KMS-11 (cell line): Measurements from ENCODE around the gene SH3GLB2.

Source experiments
- H2AFZ ChIP-seq: fragments of 200-600 bp; sonication (generic); 2 replicates; pipeline ENCODE4 v1.6.1; 2016; ENCODE audit warnings: antibody characterized with exemption, mixed run types, low read depth
- H3K27ac ChIP-seq: fragments of 200-600 bp; sonication (generic); 2 replicates; pipeline ENCODE4 v1.6.1; 2016; ENCODE audit warnings: mild to moderate bottlenecking, mixed run types
- H3K27me3 ChIP-seq: fragments of 200-600 bp; sonication (generic); 2 replicates; pipeline ENCODE4 v1.6.1; 2017; ENCODE audit warnings: mild to moderate bottlenecking, low read depth, mixed run types, moderate library complexity; ENCODE audit not compliant: insufficient read depth
- H3K36me3 ChIP-seq: fragments of 200-600 bp; sonication (generic); 2 replicates; pipeline ENCODE4 v1.6.1; 2017; ENCODE audit warnings: mild to moderate bottlenecking, mixed run types; ENCODE audit not compliant: insufficient read depth
- H3K4me1 ChIP-seq: fragments of 200-600 bp; sonication (generic); 2 replicates; pipeline ENCODE4 v1.6.1; 2016; ENCODE audit warnings: mild to moderate bottlenecking, low read depth, mixed run types; ENCODE audit not compliant: poor library complexity, severe bottlenecking
- H3K4me2 ChIP-seq: fragments of 200-600 bp; sonication (generic); 2 replicates; pipeline ENCODE4 v1.7.0; 2016; ENCODE audit warnings: mild to moderate bottlenecking, mixed run types
- H3K4me3 ChIP-seq: fragments of 200-600 bp; sonication (generic); IDR thresholded peaks from 2 replicates; pipeline ENCODE4 v1.6.1; 2017; ENCODE audit warnings: low read depth, low read length, mixed read lengths; ENCODE audit not compliant: insufficient read depth
- H3K79me2 ChIP-seq: fragments of 200-600 bp; sonication (generic); 2 replicates; pipeline ENCODE4 v1.6.1; 2016; ENCODE audit warnings: low read depth, mixed run types; ENCODE audit not compliant: insufficient read depth
- H3K9ac ChIP-seq: fragments of 200-600 bp; sonication (generic); 2 replicates; pipeline ENCODE4 v1.6.1; 2016; ENCODE audit warnings: mild to moderate bottlenecking, mixed run types
- H4K20me1 ChIP-seq: fragments of 200-600 bp; sonication (generic); 2 replicates; pipeline ENCODE4 v1.6.1; 2016; ENCODE audit warnings: mild to moderate bottlenecking, mixed run types; ENCODE audit not compliant: insufficient read depth
- CTCF ChIP-seq: fragments of 200-600 bp; sonication (generic); conservative IDR thresholded peaks from 2 replicates; pipeline ENCODE4 v1.6.1; 2017; ENCODE audit warnings: low read depth, mild to moderate bottlenecking, antibody characterized with exemption, low read length, moderate library complexity, mixed read lengths

SH3GLB2 gene

GRCh38 chr9:129027224-129027684 is 877 bp downstream of the SH3GLB2 start:
- Histone ChIP-seq H3K4me1 (peaks cover 51% of the 10 kb centered on the region), H2AFZ (peak overlapping the region; percentile 22; the same call in 1 of the 2 replicates), H3K27me3 (no peaks in the 10 kb centered on the region), H3K4me3 (no peak overlapping the region), H3K27ac (peak overlapping the region; percentile 46), H3K4me2 (peak overlapping the region; percentile 98), H3K36me3 (no peaks in the 10 kb centered on the region), H3K79me2 (peaks cover 51% of the 10 kb centered on the region), H4K20me1 (no peaks in the 10 kb centered on the region), H3K9ac (peak overlapping the region; percentile 58; the same call in 1 of the 2 replicates)
- TF ChIP-seq CTCF: no peak

- no peak for TF ChIP-seq CTCF
- Histone ChIP-seq H3K4me3 (no peak overlapping the region), H3K36me3 (no peaks in the 10 kb centered on the region), H3K27ac (peak overlapping the region; percentile 46; the same call in 1 of the 2 replicates), H3K9ac (peak overlapping the region; percentile 58; the same call in 1 of the 2 replicates), H3K4me1 (peaks cover 57% of the 10 kb centered on the region), H2AFZ (no peak overlapping the region), H3K4me2 (peak overlapping the region; percentile 98), H3K27me3 (no peaks in the 10 kb centered on the region), H4K20me1 (no peaks in the 10 kb centered on the region), H3K79me2 (peaks cover 56% of the 10 kb centered on the region)
Measured at GRCh38 chr9:129026442-129027223, 1.5 kb downstream of the SH3GLB2 start.

GRCh38 chr9:129023908-129024233 is 4.3 kb downstream of the SH3GLB2 start:
- H3K36me3 ChIP-seq: no peaks in the 10 kb centered on the region
- peaks cover 56% of the 10 kb centered on the region for H3K79me2 ChIP-seq
- peak overlapping the region; percentile 81; the same call in 1 of the 2 replicates for H3K27ac ChIP-seq
- H3K27me3 ChIP-seq: no peaks in the 10 kb centered on the region
- no peak overlapping the region for H2AFZ ChIP-seq
- no peaks in the 10 kb centered on the region for H4K20me1 ChIP-seq
- no peak for TF ChIP-seq CTCF
- H3K4me2 ChIP-seq: peak overlapping the region; percentile 74; the same call in 1 of the 2 replicates
- H3K4me3 ChIP-seq: no peak overlapping the region
- H3K4me1 ChIP-seq: peaks cover 67% of the 10 kb centered on the region
- H3K9ac ChIP-seq: no peak overlapping the region

GRCh38 chr9:129023036-129023907 is 4.9 kb downstream of the SH3GLB2 start:
- Histone ChIP-seq H3K4me3 (no peak overlapping the region), H3K27me3 (no peaks in the 10 kb centered on the region), H3K4me2 (peak overlapping the region; percentile 74), H4K20me1 (no peaks in the 10 kb centered on the region), H3K36me3 (no peaks in the 10 kb centered on the region), H3K27ac (peak overlapping the region; percentile 81), H2AFZ (no peak overlapping the region), H3K79me2 (peaks cover 56% of the 10 kb centered on the region), H3K9ac (no peak overlapping the region), H3K4me1 (peaks cover 62% of the 10 kb centered on the region)
- no peak for TF ChIP-seq CTCF
